Measurements from ENCODE around the gene AQP12B. TPM values are rescaled to one million over a fixed set of nuclear protein-coding genes. Genes with fewer than 3 reads are reported as not detected.

The AQP12B gene
- total and polyA plus RNA-seq, 11 donors, result not detected

GRCh38 chr2:240728827-240729226, 46.1 kb upstream of the AQP12B start:
- Histone ChIP-seq H3K27ac (no peak overlapping the region), H3K27me3 (peaks cover 0 to 22% (median 0%) of the 10 kb centered on the region in 9 donors), H3K4me3 (no peak overlapping the region), H3K36me3 (no peaks in the 10 kb centered on the region), H3K4me1 (no peaks in the 10 kb centered on the region), H3K9me3 (no peaks in the 10 kb centered on the region)
- ATAC-seq, result peak in 1 of 4 donors; percentile 5
- no peak for DNase-seq
- TF ChIP-seq CTCF (IDR thresholded peaks at IDR 0.05), result no peak
- TF ChIP-seq POLR2A (IDR thresholded peaks at IDR 0.05), result no peak
- WGBS, 4 donors, result 43 to 59% (median 47%) methylated on average over 7 of the region's 7 CpGs
- intact Hi-C loops (cut with DNase I), result no loop called here

- DNase-seq (no peak), ATAC-seq (no peak)
- Histone ChIP-seq H3K4me1 (no peaks in the 10 kb centered on the region), H3K4me3 (no peak overlapping the region), H3K27ac (no peak overlapping the region), H3K27me3 (peaks cover 0 to 22% (median 0%) of the 10 kb centered on the region in 9 donors), H3K9me3 (no peaks in the 10 kb centered on the region), H3K36me3 (no peaks in the 10 kb centered on the region)
- intact Hi-C loops (cut with DNase I), result no loop called here
- TF ChIP-seq CTCF (IDR thresholded peaks at IDR 0.05), result no peak
- 79 to 93% (median 85%) methylated on average over 7 to 10 of the region's 10 CpGs for WGBS, 4 donors
These were observed 45.7 kb upstream of the AQP12B start for GRCh38 chr2:240728361-240728760.

GRCh38 chr2:240727913-240728312, 45.2 kb upstream of the AQP12B start:
- H3K4me3 ChIP-seq, result no peak overlapping the region
- intact Hi-C loops (cut with DNase I), result no loop called here
- no peaks in the 10 kb centered on the region for H3K9me3 ChIP-seq
- peaks cover 0 to 22% (median 0%) of the 10 kb centered on the region in 9 donors for H3K27me3 ChIP-seq
- ATAC-seq, result no peak
- no peak for DNase-seq
- H3K27ac ChIP-seq, result no peak overlapping the region
- H3K36me3 ChIP-seq, result no peaks in the 10 kb centered on the region
- TF ChIP-seq CTCF (IDR thresholded peaks at IDR 0.05) (no peak), POLR2A (IDR thresholded peaks at IDR 0.05) (no peak)
- 85 to 91% (median 89%) methylated on average over 15 of the region's 15 CpGs for WGBS, 4 donors
- no peaks in the 10 kb centered on the region for H3K4me1 ChIP-seq

GRCh38 chr2:240727439-240727838, 44.8 kb upstream of the AQP12B start:
- 78 to 84% (median 83%) methylated on average over 13 to 14 of the region's 14 CpGs for WGBS, 4 donors
- no peak for TF ChIP-seq CTCF (IDR thresholded peaks at IDR 0.05)
- TF ChIP-seq POLR2A (IDR thresholded peaks at IDR 0.05), result no peak
- Histone ChIP-seq H3K4me1 (no peaks in the 10 kb centered on the region), H3K27ac (no peak overlapping the region), H3K27me3 (peaks cover 0 to 22% (median 0%) of the 10 kb centered on the region in 9 donors), H3K4me3 (no peak overlapping the region), H3K36me3 (no peaks in the 10 kb centered on the region), H3K9me3 (no peaks in the 10 kb centered on the region)
- DNase-seq, result no peak
- intact Hi-C loops (cut with DNase I), result no loop called here
- ATAC-seq, result no peak

Measured in heart left ventricle (tissue), 16 donors.